Measurements from ENCODE around the gene SHLD2. TPM values are rescaled to one million over a fixed set of nuclear protein-coding genes. Genes with fewer than 3 reads are reported as not detected.
A peak's percentile ranks its signal among the peaks of the same experiment; 100 is the strongest.

The SHLD2 gene, protein sequence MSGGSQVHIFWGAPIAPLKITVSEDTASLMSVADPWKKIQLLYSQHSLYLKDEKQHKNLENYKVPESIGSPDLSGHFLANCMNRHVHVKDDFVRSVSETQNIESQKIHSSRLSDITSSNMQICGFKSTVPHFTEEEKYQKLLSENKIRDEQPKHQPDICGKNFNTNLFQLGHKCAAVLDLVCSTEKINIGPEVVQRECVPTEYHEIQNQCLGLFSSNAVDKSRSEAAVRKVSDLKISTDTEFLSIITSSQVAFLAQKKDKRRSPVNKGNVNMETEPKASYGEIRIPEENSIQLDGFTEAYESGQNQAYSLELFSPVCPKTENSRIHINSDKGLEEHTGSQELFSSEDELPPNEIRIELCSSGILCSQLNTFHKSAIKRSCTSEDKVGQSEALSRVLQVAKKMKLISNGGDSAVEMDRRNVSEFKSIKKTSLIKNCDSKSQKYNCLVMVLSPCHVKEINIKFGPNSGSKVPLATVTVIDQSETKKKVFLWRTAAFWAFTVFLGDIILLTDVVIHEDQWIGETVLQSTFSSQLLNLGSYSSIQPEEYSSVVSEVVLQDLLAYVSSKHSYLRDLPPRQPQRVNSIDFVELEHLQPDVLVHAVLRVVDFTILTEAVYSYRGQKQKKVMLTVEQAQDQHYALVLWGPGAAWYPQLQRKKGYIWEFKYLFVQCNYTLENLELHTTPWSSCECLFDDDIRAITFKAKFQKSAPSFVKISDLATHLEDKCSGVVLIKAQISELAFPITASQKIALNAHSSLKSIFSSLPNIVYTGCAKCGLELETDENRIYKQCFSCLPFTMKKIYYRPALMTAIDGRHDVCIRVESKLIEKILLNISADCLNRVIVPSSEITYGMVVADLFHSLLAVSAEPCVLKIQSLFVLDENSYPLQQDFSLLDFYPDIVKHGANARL
- 22.3 TPM for polyA plus RNA-seq (2013, experiment 1 of 2)
- polyA plus RNA-seq (2013, experiment 2 of 2), result 26.6 TPM

DNA sequence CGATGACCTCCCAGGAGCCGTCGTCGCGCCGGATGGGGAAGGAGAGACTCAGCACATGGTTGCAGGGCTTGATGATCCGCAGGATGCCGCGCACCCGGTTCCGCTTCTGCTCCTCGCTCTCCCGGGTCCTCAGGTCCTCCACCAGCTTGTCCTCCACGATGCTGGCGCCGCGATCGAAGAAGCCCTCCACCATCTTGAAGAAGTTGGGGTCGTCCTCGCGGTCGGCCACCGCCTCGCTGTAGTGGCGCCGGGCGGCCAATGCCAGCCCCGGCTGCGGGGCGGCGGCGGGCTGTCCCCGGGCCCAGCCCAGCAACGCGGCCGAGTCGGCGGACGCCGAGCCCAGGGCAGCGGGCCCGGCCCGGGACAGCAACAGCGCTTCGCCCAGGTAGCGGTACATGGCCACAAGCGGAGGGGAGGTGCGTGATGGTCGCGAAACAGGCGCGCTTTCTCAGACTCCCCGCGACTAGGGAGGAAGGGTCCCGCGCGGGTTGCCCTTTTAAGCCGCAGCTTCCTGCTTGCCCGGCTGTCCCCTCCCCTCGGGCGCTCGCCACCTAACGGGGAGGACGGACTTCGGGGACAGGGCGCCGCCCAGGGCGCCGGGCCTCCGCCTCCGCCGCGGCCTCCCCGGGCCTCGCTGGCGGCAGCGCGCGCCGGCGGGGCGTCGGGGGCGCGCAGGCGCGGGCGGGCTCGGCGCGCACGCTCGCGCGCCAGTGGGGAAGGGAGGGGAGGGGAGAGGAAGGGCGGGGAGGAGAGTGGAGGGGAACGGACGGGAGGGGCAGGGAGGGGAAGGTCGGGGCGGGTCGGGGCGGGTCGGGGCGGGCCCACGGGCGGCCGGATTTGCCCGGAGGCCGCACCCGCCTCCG is at the start of gene SHLD2, which contains the start of gene GLUD1:
Gene SHLD2 (plus strand): TSS at position 834 of the 863 bp plus-strand sequence. CDS start 56,149 bp downstream, outside the sequence.
Gene GLUD1 (minus strand): TSS at position 471 of the 863 bp plus-strand sequence. CDS start 74 bp downstream, at position 397.
- WGBS, 2 experiments (ENCODE audit: insufficient coverage in 2 of 2), result 0% methylated on average over 23 to 66 of the region's 111 CpGs
- no peaks in the 10 kb centered on the region for H3K9me3 ChIP-seq (ENCODE audit: control insufficient read depth, low read length)
- H3K4me3 ChIP-seq (ENCODE audit: extremely low read depth, insufficient read depth, low read length, poor library complexity, severe bottlenecking), result peak within 1 kb of the TSS; percentile 63
- peaks cover 9% of the 10 kb centered on the region for H3K36me3 ChIP-seq (ENCODE audit: control insufficient read depth, insufficient read depth, low read length)
- H3K27ac ChIP-seq (ENCODE audit: low read depth, low read length, severe bottlenecking), result peak within 1 kb of the TSS; percentile 96
- H3K4me1 ChIP-seq (ENCODE audit: control insufficient read depth, insufficient read depth, low read length, poor library complexity, severe bottlenecking), result peaks cover 6% of the 10 kb centered on the region

DNA sequence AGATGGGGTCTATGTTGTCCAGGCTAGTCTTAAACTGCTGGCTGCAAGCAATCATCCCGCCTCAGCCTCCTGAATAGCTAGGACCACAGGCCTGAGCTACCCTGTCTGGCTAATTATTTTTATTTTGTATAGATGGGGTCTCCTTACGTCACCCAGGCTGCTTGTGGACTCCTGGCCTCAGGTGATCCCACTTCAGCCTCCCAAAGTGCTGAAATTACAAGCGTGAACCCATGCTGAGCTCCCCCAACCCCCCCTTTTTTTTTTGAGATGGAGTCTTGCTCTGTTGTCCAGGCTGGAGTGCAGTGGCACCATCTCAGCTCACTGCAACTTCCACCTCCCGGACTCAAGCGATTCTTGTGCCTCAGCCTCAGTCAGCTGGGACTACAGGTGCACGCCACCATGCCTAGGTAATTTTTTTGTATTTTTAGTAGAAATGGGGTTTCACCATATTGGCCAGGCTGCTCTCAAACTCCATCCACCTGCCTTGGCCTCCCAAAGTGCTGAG is 49.5 kb upstream of the SHLD2 start:
- Histone ChIP-seq H3K36me3 (ENCODE audit: control insufficient read depth, insufficient read depth, low read length) (peaks cover 46% of the 10 kb centered on the region), H3K9me3 (ENCODE audit: control insufficient read depth, low read length) (no peaks in the 10 kb centered on the region), H3K4me1 (ENCODE audit: control insufficient read depth, insufficient read depth, low read length, poor library complexity, severe bottlenecking) (no peaks in the 10 kb centered on the region), H3K4me3 (ENCODE audit: extremely low read depth, insufficient read depth, low read length, poor library complexity, severe bottlenecking) (no peak overlapping the region), H3K27ac (ENCODE audit: low read depth, low read length, severe bottlenecking) (no peak overlapping the region)
- WGBS, 2 experiments (ENCODE audit: insufficient coverage in 2 of 2), result 72 to 100% methylated on average over 2 to 4 of the region's 6 CpGs

DNA sequence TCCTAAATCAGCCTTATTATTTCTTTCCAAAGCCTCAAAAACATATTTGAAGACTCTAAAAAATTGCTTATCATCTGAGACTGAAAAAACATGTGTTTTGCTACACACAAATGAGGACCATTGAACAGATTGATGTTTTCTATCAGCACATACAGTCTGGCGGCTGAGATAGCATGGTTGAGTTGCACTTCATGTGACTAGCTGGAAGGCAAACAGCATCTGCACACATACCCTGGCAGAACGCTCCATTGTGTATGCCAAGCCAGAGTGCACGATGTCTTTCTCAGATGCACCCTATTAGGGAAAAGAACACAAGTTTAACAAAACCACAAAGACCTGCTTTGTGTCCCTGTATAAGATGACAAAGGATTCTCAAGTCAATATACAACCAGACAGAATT is 41.9 kb upstream of the SHLD2 start:
- no peak overlapping the region for H3K27ac ChIP-seq (ENCODE audit: low read depth, low read length, severe bottlenecking)

DNA sequence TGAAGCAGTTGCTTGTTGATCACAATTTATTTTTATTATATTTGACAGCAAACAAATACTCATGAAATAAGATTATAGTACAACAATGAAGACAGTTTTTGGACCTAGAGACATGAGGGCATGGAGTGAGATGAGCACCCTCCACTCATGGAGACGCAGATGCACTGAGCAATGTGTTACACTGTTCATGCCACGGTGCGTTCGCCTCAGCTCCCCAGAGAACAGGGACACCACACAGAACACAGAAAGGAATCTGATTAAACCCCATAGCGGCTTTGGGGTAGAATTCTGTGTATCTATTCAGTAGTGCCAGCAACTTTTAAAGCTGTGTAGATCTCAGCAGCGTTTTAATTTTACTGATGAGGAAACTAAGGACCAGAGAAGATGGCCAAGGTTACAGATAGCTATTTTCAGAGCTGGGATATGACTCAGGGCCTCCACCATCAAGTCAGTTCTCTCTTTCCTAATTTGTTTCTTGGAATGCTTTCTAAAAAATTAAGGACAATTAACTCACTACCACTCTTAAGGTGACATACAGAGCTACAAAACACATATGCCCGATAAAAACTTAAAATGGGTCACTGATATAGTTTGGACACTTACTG is 41.3 kb upstream of the SHLD2 start:
- no peaks in the 10 kb centered on the region for H3K9me3 ChIP-seq (ENCODE audit: control insufficient read depth, low read length)
- H3K36me3 ChIP-seq (ENCODE audit: control insufficient read depth, insufficient read depth, low read length), result peaks cover 90% of the 10 kb centered on the region
- peaks cover 5% of the 10 kb centered on the region for H3K4me1 ChIP-seq (ENCODE audit: control insufficient read depth, insufficient read depth, low read length, poor library complexity, severe bottlenecking)
- H3K4me3 ChIP-seq (ENCODE audit: extremely low read depth, insufficient read depth, low read length, poor library complexity, severe bottlenecking), result no peak overlapping the region
- H3K27ac ChIP-seq (ENCODE audit: low read depth, low read length, severe bottlenecking), result no peak overlapping the region
- WGBS, 2 experiments (ENCODE audit: insufficient coverage in 2 of 2), result 100% methylated on average over 3 to 6 of the region's 7 CpGs

More for the DNA sequence above, 41.9 kb upstream of the SHLD2 start:
- Histone ChIP-seq H3K9me3 (ENCODE audit: control insufficient read depth, low read length) (no peaks in the 10 kb centered on the region), H3K36me3 (ENCODE audit: control insufficient read depth, insufficient read depth, low read length) (peaks cover 90% of the 10 kb centered on the region), H3K4me3 (ENCODE audit: extremely low read depth, insufficient read depth, low read length, poor library complexity, severe bottlenecking) (no peak overlapping the region), H3K4me1 (ENCODE audit: control insufficient read depth, insufficient read depth, low read length, poor library complexity, severe bottlenecking) (peaks cover 5% of the 10 kb centered on the region)
- 89 to 91% methylated on average over 3 of the region's 3 CpGs for WGBS, 2 experiments (ENCODE audit: insufficient coverage in 2 of 2)

DNA sequence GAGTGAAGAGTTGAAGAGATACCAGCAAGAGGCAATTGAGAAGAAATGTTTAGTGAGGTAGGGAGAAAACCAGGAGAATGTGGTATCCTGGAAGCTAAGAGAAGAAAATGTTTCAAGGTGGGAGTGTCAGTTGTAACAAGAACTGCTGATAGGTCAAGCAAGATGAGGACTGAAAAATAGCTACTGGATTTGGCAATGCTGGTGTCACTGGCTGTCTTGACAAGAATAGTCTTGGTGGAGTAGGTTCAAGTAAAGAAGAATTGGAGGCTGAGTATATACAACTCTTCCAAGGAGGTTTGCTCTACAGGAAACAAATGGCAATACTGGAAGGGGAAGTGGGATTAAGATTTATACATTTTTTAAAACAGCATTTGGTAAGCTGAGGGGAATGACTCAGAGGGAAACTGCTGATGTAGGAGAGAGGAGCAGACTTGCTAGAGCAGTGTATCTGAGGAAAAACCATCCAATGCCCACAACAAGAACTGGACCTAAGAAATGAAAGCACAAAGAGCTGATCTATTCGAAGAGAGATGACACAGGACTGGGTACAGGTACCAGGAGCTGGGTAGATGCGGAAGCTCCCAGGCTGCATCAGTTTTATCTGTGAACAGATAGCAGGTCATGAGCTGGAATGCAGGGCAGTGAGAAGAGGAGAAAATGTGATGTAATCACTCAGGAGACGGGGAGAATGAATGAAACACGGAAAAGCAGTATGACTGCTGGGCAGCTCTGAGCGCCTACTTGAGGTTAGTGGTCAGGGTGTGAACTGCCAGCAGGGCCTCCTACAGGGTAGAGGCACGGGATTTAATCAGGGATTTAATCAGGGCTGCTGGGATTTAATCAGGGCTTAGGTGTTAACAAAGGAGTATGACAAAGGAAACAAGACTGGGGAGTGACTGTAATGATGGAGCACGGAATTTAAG is 40.4 kb upstream of the SHLD2 start:
- Histone ChIP-seq H3K9me3 (ENCODE audit: control insufficient read depth, low read length) (no peaks in the 10 kb centered on the region), H3K36me3 (ENCODE audit: control insufficient read depth, insufficient read depth, low read length) (peaks cover 90% of the 10 kb centered on the region), H3K4me3 (ENCODE audit: extremely low read depth, insufficient read depth, low read length, poor library complexity, severe bottlenecking) (no peak overlapping the region), H3K4me1 (ENCODE audit: control insufficient read depth, insufficient read depth, low read length, poor library complexity, severe bottlenecking) (peaks cover 5% of the 10 kb centered on the region), H3K27ac (ENCODE audit: low read depth, low read length, severe bottlenecking) (peak overlapping the region; percentile 16)
- 62 to 73% methylated on average over 6 to 7 of the region's 7 CpGs for WGBS, 2 experiments (ENCODE audit: insufficient coverage in 2 of 2)

DNA sequence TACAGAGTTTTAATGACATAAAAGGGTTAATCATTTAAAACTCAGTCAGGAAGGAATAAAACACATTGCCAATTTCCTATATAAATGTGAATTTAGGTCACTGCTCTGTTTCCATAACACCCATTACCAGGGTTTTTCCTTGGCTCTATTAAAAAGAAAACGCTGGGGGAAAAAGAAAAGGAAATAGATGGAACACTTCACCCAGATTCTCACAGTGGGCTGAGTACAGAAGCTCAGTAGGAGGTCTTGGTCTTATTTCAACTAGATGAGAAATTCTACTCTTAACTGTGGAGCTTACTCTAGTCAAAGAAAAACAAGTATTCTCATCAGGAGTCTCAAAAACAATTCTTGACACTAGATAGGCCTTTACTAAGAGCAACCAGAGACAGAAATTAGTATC is 36.8 kb upstream of the SHLD2 start:
- no peak overlapping the region for H3K27ac ChIP-seq (ENCODE audit: low read depth, low read length, severe bottlenecking)
- WGBS, 2 experiments (ENCODE audit: insufficient coverage in 2 of 2), result no CpG with 5 or more reads among the region's 1 CpG
- H3K36me3 ChIP-seq (ENCODE audit: control insufficient read depth, insufficient read depth, low read length), result peaks cover 89% of the 10 kb centered on the region
- H3K4me3 ChIP-seq (ENCODE audit: extremely low read depth, insufficient read depth, low read length, poor library complexity, severe bottlenecking), result no peak overlapping the region
- H3K4me1 ChIP-seq (ENCODE audit: control insufficient read depth, insufficient read depth, low read length, poor library complexity, severe bottlenecking), result peaks cover 5% of the 10 kb centered on the region
- H3K9me3 ChIP-seq (ENCODE audit: control insufficient read depth, low read length), result no peaks in the 10 kb centered on the region

DNA sequence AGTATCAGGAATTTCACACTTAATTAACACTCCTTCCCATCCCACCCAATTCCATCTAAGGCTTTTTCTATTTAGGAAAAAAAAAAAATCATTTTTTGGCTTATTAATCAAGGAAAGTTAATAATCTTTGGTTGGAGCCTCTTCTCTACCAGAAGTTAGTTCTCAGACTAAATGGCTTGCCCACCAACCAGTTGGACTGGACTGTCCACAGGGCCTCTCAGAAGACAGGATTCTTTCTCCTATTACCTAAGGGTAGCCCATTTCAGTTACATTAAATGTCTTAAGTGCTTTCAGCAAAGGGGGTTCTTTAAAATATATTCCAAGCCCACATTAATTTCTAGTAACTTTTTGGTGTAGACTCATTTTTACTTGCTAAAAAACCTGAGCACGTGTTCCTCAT is 35.6 kb upstream of the SHLD2 start:
- peaks cover 5% of the 10 kb centered on the region for H3K4me1 ChIP-seq (ENCODE audit: control insufficient read depth, insufficient read depth, low read length, poor library complexity, severe bottlenecking)
- no peak overlapping the region for H3K4me3 ChIP-seq (ENCODE audit: extremely low read depth, insufficient read depth, low read length, poor library complexity, severe bottlenecking)
- H3K9me3 ChIP-seq (ENCODE audit: control insufficient read depth, low read length), result no peaks in the 10 kb centered on the region
- no CpG with 5 or more reads among the region's 1 CpG for WGBS, 2 experiments (ENCODE audit: insufficient coverage in 2 of 2)
- no peak overlapping the region for H3K27ac ChIP-seq (ENCODE audit: low read depth, low read length, severe bottlenecking)
- H3K36me3 ChIP-seq (ENCODE audit: control insufficient read depth, insufficient read depth, low read length), result peaks cover 89% of the 10 kb centered on the region

DNA sequence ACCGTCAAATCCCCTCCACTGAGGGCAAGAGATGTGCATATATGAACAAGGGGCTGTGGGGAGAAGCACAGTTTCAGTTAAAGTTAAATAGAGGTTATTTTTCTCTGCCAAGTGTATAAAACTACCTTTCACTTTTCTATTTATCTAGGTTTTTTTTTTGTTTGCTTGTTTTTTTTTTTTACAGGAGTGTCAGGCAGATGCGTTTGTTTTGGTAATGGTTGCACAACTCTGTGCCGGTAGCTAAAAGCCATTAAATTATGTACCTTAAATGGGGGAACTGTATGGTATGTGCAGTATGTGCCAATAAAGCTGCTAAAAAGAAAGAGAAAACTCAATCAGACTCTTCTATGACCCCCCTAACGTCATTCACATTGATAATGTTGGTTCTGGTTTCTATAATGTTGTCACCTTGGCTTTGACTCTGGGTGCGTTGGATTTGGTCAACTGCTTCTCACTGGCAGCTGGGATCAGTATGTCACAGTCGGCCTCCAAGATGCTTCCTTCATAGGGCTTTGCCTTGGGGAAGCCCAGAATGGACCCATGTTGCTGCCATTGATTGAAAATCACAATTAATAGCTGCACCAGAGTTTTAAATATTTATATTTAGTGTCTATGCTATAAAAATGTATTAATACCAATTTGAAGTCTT is 34.6 kb upstream of the SHLD2 start:
- Histone ChIP-seq H3K27ac (ENCODE audit: low read depth, low read length, severe bottlenecking) (no peak overlapping the region), H3K4me1 (ENCODE audit: control insufficient read depth, insufficient read depth, low read length, poor library complexity, severe bottlenecking) (peaks cover under 1% of the 10 kb centered on the region), H3K36me3 (ENCODE audit: control insufficient read depth, insufficient read depth, low read length) (peaks cover 87% of the 10 kb centered on the region), H3K9me3 (ENCODE audit: control insufficient read depth, low read length) (no peaks in the 10 kb centered on the region), H3K4me3 (ENCODE audit: extremely low read depth, insufficient read depth, low read length, poor library complexity, severe bottlenecking) (no peak overlapping the region)
- WGBS, 2 experiments (ENCODE audit: insufficient coverage in 2 of 2), result 84 to 100% methylated on average over 1 to 4 of the region's 6 CpGs

DNA sequence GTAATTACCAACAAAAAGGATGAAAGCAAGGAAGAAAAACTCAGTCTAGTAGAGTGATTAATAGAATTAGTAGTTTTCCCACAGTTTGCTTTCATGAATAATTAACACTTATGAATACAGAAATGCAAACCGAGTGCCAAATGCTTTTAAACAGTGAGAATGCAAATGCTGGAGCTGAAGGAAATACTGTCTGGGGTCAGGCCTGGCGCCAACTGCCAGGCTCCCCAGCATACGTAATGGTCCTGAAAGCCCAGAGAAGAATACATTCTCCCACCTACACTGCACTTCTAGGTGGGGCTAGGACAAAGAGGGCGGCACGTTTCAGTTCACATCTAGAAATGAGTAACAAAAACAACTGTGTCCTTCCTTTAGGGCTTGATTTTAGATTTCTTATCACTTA is 30.4 kb upstream of the SHLD2 start:
- no peak overlapping the region for H3K27ac ChIP-seq (ENCODE audit: low read depth, low read length, severe bottlenecking)
- peaks cover 83% of the 10 kb centered on the region for H3K36me3 ChIP-seq (ENCODE audit: control insufficient read depth, insufficient read depth, low read length)
- no peak overlapping the region for H3K4me3 ChIP-seq (ENCODE audit: extremely low read depth, insufficient read depth, low read length, poor library complexity, severe bottlenecking)
- H3K9me3 ChIP-seq (ENCODE audit: control insufficient read depth, low read length), result no peaks in the 10 kb centered on the region
- no peaks in the 10 kb centered on the region for H3K4me1 ChIP-seq (ENCODE audit: control insufficient read depth, insufficient read depth, low read length, poor library complexity, severe bottlenecking)
- WGBS, 2 experiments (ENCODE audit: insufficient coverage in 2 of 2), result 73% methylated on average over 3 of the region's 5 CpGs; no CpG with 5 or more reads in 1 of the 2 experiments

All from mesodermal cell (in vitro differentiated cells).